HG03039 (cell line): ENCODE results near the gene SLC6A19.

ENCODE experiments used
- ATAC-seq: cut with Tn5 transposase; IDR thresholded peaks from one replicate; pipeline ENCODE4 v1.9.1; 2021; ENCODE audit warnings: mild to moderate bottlenecking, moderate library complexity; ENCODE audit not compliant: unreplicated experiment

SLC6A19 gene

GRCh38 chr5:1241509-1242080, 40.2 kb downstream of the SLC6A19 start:
- no peak for ATAC-seq

GRCh38 chr5:1242733-1243486, 41.5 kb downstream of the SLC6A19 start:
- no peak for ATAC-seq

GRCh38 chr5:1243487-1244130, 42.2 kb downstream of the SLC6A19 start:
- no peak for ATAC-seq

- ATAC-seq: no peak
These were observed 42.9 kb downstream of the SLC6A19 start for GRCh38 chr5:1244255-1244654.

DNA sequence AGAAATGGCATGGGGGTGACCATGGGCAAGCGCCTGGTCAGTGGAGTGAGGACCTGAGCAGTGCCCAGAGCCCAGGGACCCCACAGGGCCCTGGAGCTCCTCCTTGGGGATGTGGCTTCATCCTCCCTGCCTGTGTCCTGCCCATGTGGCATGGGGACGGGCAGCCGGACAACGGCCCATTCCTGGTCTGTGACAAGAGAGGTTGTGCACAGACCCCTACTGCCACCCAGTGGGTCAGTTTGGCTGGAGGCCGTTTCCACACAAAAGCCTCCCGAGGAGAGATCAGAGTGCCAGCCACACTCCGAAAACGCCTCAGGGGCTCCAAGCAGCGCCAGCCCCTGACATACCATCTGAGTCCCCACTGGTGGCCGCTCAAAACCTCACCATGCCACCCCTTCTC, 43.6 kb downstream of the SLC6A19 start:
- ATAC-seq: no peak

DNA sequence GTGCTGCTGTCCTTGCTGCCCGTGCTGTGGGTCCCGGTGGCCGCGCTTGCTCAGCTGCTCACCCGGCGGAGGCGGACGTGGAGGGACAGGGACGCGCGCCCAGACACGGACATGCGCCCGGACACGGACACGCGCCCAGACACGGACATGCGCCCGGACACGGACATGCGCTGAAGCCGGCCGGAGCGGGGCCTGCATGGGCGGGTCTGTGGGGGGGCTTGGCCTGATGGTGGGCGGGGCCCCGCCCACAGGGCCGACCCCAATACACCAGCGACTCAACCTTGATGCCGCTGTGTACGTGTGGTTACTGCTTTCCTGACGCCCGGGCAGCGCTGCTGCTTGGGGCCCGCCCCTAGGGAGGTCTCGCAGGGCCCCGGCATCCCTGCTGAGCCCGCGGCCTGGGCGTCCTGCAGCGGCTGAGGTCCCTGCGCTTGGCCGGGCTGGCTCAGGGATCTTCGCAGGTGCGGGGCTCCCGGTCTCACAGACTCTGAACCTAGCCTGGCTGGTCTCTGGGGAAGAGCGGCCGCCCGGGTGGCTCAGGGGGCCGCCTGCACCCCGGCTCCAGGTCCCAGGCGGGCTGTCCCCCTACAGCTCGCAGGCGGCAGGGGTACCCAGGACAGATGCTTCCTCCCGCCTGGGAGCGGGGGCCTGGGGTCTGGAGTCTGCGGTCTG, 44.6 kb downstream of the SLC6A19 start:
- ATAC-seq: no peak

DNA sequence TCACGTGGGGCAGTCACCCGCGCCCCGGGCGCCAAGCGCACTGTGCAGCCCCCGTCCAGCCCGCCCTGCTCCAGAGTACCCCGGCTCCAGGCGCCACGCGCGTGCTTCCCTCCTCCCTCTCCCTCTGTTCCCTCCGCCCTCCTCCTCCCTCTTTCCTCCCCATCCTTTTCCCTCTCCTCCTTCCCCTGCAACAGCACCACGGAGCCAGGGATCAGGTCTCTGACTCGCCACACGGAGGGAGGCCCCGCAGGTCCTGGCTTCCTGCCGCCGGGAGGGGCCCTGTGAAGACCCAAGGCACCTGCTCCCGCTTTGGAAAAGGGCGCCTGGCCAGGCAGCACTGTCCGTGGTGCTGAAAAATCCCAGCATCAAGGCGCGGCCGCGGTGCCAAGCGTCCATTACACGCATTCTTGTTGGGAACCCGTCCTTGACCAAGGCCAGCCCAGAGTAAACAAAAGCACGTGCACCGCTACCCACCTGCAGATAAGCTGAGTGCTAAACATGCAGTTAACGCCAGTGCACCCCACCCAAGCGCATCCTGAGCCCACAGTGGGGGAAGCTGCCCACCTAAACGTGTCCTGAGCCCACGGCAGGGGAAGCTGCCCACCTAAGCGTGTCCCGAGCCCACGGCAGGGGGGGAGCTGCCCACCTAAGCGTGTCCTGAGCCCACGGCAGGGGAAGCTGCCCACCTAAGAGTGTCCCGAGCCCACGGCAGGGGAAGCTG, 45.5 kb downstream of the SLC6A19 start:
- no peak for ATAC-seq

- ATAC-seq: no peak
These were observed 46.4 kb downstream of the SLC6A19 start for GRCh38 chr5:1247811-1248210.

DNA sequence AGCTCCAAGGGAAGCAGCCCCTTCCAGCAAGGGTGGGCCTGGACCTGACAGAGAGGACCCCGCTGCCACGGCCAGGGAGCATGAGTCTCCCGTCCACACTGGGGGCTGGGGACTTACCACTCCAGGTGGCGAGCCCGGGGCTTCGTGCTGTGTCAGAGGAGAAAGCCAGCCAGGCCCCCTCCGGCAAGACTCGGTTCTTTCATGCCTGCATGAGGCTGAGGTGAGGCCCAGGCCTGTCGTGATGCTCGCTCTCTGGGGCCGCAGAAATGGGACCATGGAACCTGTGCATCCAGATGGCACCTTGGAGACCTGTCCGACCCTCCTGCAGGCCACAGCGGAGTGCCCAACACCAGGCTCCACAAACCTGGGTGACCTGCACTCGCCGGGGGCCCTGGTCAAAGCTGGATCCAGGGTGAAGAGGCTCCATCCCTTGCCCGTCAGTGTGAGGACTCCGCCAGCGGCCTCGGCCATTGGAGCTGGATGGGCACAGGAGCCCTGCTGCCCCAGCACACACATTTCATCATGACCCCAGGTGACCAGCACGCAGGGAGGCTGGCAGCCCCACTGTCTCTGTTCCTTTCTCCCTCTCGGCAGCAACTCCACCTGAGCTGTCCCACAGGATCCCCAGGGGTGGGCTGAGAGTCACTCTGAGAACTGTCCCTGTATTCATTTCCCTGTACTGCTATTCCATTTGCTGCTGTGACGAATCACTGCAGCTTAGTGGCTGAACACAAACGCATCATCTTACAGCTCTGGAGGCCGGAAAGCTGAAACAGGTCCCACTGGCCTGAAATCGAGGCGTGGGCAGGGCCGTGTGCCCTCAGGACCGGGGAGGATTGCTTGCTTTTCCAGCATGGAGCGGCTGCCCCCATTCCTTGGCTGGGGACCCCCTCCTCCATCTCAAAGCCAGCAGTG, 48.2 kb downstream of the SLC6A19 start:
- no peak for ATAC-seq

- no peak for ATAC-seq
These were observed 50.5 kb downstream of the SLC6A19 start for GRCh38 chr5:1251678-1252580.

DNA sequence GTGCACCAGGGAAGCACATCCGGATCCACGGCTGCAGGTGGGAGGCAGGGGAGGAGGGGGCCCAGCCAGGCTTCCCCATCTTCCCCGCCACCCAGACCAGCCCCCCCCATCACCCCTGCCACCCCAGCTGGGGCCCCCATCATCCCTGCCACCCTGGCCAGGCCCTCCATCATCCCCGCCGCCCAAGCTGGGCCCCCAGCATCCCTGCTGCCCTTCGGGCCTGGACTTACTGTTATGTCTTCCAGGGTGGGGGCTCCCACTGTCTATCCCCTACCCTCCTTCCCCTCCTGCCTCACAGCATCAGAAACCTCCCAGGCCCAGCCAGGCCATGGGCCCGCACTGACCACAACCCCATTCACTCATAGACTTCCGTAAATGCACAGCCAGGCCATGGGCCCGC, 51.3 kb downstream of the SLC6A19 start:
- ATAC-seq: no peak

DNA sequence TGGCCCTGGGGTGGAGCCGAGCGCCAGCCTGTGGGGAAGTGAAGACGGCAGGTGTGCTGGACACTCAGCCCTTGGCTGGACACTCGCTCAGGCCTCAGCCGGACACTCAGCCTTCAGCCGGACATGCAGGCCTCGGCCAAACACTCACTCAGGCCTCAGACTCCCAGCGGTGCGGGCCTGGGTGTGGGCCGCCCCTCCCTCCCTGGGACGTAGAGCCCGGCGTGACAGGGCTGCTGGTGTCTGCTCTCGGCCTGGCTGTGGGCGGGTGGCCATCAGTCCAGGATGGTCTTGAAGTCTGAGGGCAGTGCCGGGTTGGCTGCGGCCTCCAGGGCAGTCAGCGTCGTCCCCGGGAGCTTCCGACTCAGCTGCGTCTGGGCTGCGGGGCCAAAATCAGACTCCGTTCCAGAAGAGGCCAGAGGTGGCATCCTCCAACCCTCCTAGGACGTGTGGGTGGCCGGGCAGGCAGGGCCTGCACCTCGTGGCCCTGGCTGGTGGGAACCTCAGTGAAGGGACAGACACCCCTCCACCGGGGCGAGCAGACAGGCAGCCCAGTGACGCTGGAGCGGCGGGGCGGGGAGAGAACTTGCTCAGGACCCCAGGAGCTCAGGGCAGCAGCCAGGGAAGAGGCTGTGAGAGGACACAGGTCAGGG, 52.2 kb downstream of the SLC6A19 start:
- no peak for ATAC-seq

GRCh38 chr5:1254196-1254595, 52.8 kb downstream of the SLC6A19 start:
- no peak for ATAC-seq

DNA sequence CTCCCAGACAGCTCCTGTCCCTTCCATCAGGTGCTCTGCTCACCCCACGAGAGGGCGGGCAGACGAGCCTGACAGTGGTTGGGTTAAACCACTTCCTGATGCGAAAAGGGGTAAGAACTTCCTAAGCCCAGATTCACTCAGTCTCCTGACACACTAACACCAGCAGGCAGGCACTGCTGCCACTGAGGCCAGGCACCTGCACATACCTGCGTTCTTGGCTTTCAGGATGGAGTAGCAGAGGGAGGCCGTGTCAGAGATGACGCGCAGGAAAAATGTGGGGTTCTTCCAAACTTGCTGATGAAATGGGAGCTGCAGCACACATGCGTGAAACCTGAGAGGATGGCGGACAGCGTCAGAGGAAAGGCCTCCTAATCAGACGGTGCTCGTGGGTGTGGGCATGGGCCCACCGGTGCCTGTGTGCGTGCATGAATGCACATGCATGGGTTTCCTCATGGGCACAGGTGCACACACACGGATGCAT, 53.7 kb downstream of the SLC6A19 start:
- ATAC-seq: no peak

- ATAC-seq: no peak
These were observed 55.4 kb downstream of the SLC6A19 start for GRCh38 chr5:1256776-1257175.

DNA sequence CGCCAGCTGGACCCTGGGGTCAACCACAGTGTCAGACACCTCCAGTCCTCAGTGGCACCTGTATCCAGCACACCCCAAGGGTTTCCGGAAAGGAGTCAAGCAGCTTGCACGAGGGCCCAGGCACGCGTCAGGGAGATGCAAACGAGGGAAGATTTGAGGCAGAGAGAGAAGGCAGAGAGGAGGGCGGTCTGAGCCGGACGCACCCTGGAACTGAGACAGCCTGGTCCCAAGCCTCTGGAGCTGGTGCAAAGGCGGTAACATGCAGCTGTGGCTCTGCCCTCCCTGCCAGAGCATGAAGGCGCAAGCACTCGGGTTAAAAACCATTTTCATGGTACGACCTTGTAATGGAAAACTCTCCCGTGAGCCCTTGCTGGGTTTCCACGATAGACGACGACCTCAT, 56.0 kb downstream of the SLC6A19 start:
- no peak for ATAC-seq

GRCh38 chr5:1257841-1258240, 56.4 kb downstream of the SLC6A19 start:
- no peak for ATAC-seq

- no peak for ATAC-seq
These were observed 58.5 kb downstream of the SLC6A19 start for GRCh38 chr5:1259806-1260480.
